Measurements from ENCODE around the gene LAMTOR4.
"Not testable (repeated sequence)": the region's sequence is repeated elsewhere in the genome, so short reads cannot be mapped to it uniquely, and the experiment has no call there.

Gene LAMTOR4

GRCh38 chr7:100127866-100128636, 20.7 kb upstream of the LAMTOR4 start:
- H3K9me3 ChIP-seq (ENCODE audit: low read depth, low read length): no peaks in the 10 kb centered on the region
- no peak for TF ChIP-seq FOXP2 (optimal IDR thresholded peaks at IDR 0.05; ENCODE audit: control extremely low read depth, extremely low read length, insufficient read depth)
- no peak; the same call in none of the 2 replicates for TF ChIP-seq POLR2AphosphoS5 (IDR thresholded peaks at IDR 0.05; ENCODE audit: borderline replicate concordance, low read depth, low read length)
- no peak for TF ChIP-seq EZH2 (IDR thresholded peaks at IDR 0.05)
- DNase-seq (ENCODE audit: low read depth, low spot score): no peak
- peak overlapping the region; percentile 90 for H3K9ac ChIP-seq (ENCODE audit: insufficient read length)
- H3K27ac ChIP-seq: no peak overlapping the region
- H3K4me3 ChIP-seq: peak overlapping the region; percentile 89
- no peaks in the 10 kb centered on the region for H3K36me3 ChIP-seq (ENCODE audit: insufficient read depth, low read length)

GRCh38 chr7:100128637-100128963, 20.1 kb upstream of the LAMTOR4 start:
- H3K4me3 ChIP-seq: no peak overlapping the region; the same call in 1 of the 2 replicates
- TF ChIP-seq EZH2 (IDR thresholded peaks at IDR 0.05): no peak
- no peaks in the 10 kb centered on the region for H3K36me3 ChIP-seq (ENCODE audit: insufficient read depth, low read length)
- no peak for DNase-seq (ENCODE audit: low read depth, low spot score)
- no peak overlapping the region for H3K9ac ChIP-seq (ENCODE audit: insufficient read length)
- H3K27ac ChIP-seq: no peak overlapping the region
- H3K9me3 ChIP-seq (ENCODE audit: low read depth, low read length): no peaks in the 10 kb centered on the region

- H3K27ac ChIP-seq; H3K9me3 ChIP-seq (ENCODE audit: low read depth, low read length); H3K9ac ChIP-seq (ENCODE audit: insufficient read length); H3K4me3 ChIP-seq; H3K36me3 ChIP-seq (ENCODE audit: insufficient read depth, low read length); DNase-seq (ENCODE audit: low read depth, low spot score): not testable (repeated sequence)
Measured at GRCh38 chr7:100130220-100130607, 18.5 kb upstream of the LAMTOR4 start.

GRCh38 chr7:100130608-100131453, 17.9 kb upstream of the LAMTOR4 start:
- no peaks in the 10 kb centered on the region for H3K9me3 ChIP-seq (ENCODE audit: low read depth, low read length)
- H3K36me3 ChIP-seq (ENCODE audit: insufficient read depth, low read length): no peaks in the 10 kb centered on the region
- no peak for DNase-seq (ENCODE audit: low read depth, low spot score)
- H3K27ac ChIP-seq: no peak overlapping the region
- H3K9ac ChIP-seq (ENCODE audit: insufficient read length): peak overlapping the region; percentile 35
- H3K4me3 ChIP-seq: peak overlapping the region; percentile 70
- TF ChIP-seq POLR2AphosphoS5 (IDR thresholded peaks at IDR 0.05; ENCODE audit: borderline replicate concordance, low read depth, low read length) (no peak), EZH2 (IDR thresholded peaks at IDR 0.05) (no peak), FOXP2 (optimal IDR thresholded peaks at IDR 0.05; ENCODE audit: control extremely low read depth, extremely low read length, insufficient read depth) (no peak)

- H3K9me3 ChIP-seq (ENCODE audit: low read depth, low read length): no peaks in the 10 kb centered on the region
- no peak for DNase-seq (ENCODE audit: low read depth, low spot score)
- TF ChIP-seq FOXP2 (optimal IDR thresholded peaks at IDR 0.05; ENCODE audit: control extremely low read depth, extremely low read length, insufficient read depth) (no peak), EZH2 (IDR thresholded peaks at IDR 0.05) (no peak), POLR2AphosphoS5 (IDR thresholded peaks at IDR 0.05; ENCODE audit: borderline replicate concordance, low read depth, low read length) (no peak)
Measured at GRCh38 chr7:100132126-100132525, 16.6 kb upstream of the LAMTOR4 start.

GRCh38 chr7:100132697-100133151, 16.0 kb upstream of the LAMTOR4 start:
- H3K36me3 ChIP-seq (ENCODE audit: insufficient read depth, low read length): no peaks in the 10 kb centered on the region
- H3K4me3 ChIP-seq: no peak overlapping the region
- no peak overlapping the region for H3K9ac ChIP-seq (ENCODE audit: insufficient read length)
- no peak for TF ChIP-seq FOXP2 (optimal IDR thresholded peaks at IDR 0.05; ENCODE audit: control extremely low read depth, extremely low read length, insufficient read depth)
- no peak for TF ChIP-seq POLR2AphosphoS5 (IDR thresholded peaks at IDR 0.05; ENCODE audit: borderline replicate concordance, low read depth, low read length)
- TF ChIP-seq EZH2 (IDR thresholded peaks at IDR 0.05): no peak
- DNase-seq (ENCODE audit: low read depth, low spot score): no peak
- H3K27ac ChIP-seq: no peak overlapping the region
- no peaks in the 10 kb centered on the region for H3K9me3 ChIP-seq (ENCODE audit: low read depth, low read length)

More at GRCh38 chr7:100132126-100132525, 16.6 kb upstream of the LAMTOR4 start:
- Histone ChIP-seq H3K9ac (ENCODE audit: insufficient read length) (no peak overlapping the region), H3K36me3 (ENCODE audit: insufficient read depth, low read length) (no peaks in the 10 kb centered on the region), H3K4me3 (no peak overlapping the region), H3K27ac (no peak overlapping the region)

- H3K4me3 ChIP-seq: no peak overlapping the region
Measured at GRCh38 chr7:100137851-100138760, 10.6 kb upstream of the LAMTOR4 start.

GRCh38 chr7:100141555-100141949, 7.2 kb upstream of the LAMTOR4 start:
- Histone ChIP-seq H3K9me3 (ENCODE audit: low read depth, low read length) (no peaks in the 10 kb centered on the region), H3K9ac (ENCODE audit: insufficient read length) (no peak overlapping the region), H3K36me3 (ENCODE audit: insufficient read depth, low read length) (no peaks in the 10 kb centered on the region), H3K27ac (no peak overlapping the region), H3K4me3 (no peak overlapping the region)
- no peak for DNase-seq (ENCODE audit: low read depth, low spot score)
- TF ChIP-seq EZH2 (IDR thresholded peaks at IDR 0.05) (no peak), FOXP2 (optimal IDR thresholded peaks at IDR 0.05; ENCODE audit: control extremely low read depth, extremely low read length, insufficient read depth) (no peak), POLR2AphosphoS5 (IDR thresholded peaks at IDR 0.05; ENCODE audit: borderline replicate concordance, low read depth, low read length) (no peak)

More at GRCh38 chr7:100137851-100138760, 10.6 kb upstream of the LAMTOR4 start:
- TF ChIP-seq POLR2AphosphoS5 (IDR thresholded peaks at IDR 0.05; ENCODE audit: borderline replicate concordance, low read depth, low read length) (no peak), EZH2 (IDR thresholded peaks at IDR 0.05) (no peak), FOXP2 (optimal IDR thresholded peaks at IDR 0.05; ENCODE audit: control extremely low read depth, extremely low read length, insufficient read depth) (no peak)
- no peaks in the 10 kb centered on the region for H3K9me3 ChIP-seq (ENCODE audit: low read depth, low read length)
- DNase-seq (ENCODE audit: low read depth, low spot score): no peak
- H3K36me3 ChIP-seq (ENCODE audit: insufficient read depth, low read length): no peaks in the 10 kb centered on the region
- no peak overlapping the region for H3K27ac ChIP-seq
- H3K9ac ChIP-seq (ENCODE audit: insufficient read length): no peak overlapping the region
